ENCODE measurements around the gene CPNE6.
"Not testable (repeated sequence)": the region's sequence is repeated elsewhere in the genome, so short reads cannot be mapped to it uniquely, and the experiment has no call there.

Gene CPNE6

DNA sequence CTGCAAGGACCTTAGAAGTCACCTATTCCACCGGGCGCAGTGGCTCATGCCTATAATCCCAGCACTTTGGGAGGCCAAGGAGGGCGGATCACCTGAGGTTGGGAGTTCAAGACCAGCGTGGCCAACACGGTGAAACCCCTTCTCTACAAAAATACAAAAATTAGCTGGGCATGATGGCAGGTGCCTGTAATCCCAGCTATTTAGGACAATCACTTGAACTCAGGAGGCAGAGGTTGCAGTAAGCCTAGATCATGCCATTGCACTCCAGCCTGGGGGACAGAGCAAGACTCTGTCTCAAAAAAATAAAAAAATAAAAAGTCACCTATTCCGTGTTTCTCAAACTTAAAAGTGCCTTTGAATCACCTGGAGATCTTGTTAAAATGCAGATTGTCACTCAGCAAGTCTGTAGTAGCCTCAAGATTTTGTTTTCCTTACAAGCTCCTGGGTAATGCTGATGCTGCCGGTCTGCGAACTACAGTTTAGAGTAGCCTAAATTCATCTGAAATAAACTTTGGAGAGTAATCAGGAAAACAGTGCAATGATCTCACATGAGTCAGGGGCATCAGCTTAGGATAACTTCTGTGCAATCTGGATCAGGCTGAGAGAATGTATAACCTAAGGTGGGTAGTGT, 34.4 kb downstream of the CPNE6 start:
- not testable (repeated sequence) for DNase-seq (ENCODE audit: low spot score)

DNA sequence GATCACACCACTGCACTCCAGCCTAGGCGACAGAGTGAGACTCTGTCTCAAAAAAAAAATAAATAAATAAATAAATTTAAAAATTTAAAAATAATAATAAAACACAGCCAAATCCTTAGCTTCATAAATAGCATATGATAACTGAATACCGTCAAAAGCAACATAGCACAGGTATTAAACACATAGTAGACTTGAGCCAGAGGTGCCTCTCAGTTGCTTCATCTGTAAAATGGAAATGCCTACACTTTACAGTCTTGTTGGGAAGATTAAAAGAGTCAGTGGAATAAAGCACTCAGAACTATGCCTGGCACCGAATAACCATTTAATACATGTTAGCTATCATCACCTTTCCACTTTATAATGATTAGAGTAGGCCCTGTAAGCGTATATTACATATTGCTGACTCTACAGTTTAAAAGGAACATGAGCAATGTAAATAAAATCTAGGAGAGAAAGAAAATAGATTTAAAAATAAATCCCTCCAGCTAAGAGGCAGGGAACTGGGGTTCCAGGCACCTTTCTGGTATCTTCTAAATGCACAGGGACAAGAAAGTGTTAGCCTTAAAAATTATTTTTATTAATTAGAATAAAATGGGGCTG, 35.4 kb downstream of the CPNE6 start:
- DNase-seq (ENCODE audit: low spot score) = no peak

DNA sequence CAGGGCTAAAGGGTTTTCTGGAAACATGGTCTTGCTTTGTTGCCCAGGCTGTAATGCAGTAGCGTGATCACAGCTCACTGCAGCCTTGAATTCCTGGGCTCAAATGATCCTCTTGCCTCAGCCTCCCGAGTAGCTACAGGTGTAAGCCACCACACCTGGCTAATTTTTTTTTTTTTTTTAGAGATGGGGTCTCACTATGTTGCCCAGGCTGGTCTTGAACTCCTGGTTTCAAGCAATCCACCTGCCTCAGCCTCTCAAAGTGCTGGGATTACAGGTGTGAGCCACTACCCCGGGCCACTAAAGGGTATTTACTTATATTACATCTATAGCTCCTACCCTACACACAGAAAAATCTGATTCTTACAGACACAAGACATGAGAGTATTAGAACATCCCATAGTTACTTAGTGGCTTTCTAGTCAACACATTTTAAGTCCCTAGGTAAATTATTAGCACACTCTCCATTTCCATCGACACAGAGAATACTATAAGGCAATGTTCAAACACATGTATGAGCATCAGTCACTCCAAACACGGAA, 37.0 kb downstream of the CPNE6 start:
- no peak for DNase-seq (ENCODE audit: low spot score)

DNA sequence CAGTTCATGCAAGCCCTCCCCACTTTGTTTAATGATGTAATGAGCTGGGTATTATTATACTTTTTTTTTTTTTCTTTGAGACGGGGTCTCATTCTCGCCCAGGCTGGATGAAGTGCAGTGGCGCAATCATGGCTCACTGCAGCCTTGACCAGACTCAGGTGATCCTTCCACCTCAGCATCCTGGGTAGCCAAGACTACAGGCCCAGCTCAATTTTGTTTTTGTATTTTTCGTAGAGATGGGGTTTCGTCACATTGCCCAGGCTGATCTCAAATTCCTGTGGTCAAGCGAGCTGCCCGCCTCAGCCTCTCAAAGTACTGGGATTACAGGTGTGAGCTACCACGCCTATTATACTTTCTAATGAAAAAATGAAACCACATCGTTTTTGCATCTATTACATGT, 38.7 kb downstream of the CPNE6 start:
- no peak for DNase-seq (ENCODE audit: low spot score)

DNA sequence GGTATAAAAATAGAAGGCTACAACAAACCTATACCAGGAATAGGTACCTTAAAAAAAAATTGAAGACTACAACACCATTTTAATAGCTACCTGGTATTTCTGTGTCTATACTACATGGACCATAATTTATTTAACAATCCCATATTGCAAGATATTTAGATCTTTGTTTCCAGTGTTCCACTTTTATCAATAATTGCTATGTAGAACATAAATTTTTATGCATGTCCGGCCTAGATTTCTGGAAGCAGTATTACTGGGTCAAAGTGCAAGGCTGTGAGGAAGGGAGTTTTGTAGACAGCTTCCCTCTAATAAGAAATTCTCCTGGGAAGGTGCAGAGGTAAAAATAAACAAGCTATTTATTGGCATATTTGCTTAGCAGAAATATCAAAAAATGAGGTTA, 39.2 kb downstream of the CPNE6 start:
- no peak for DNase-seq (ENCODE audit: low spot score)

DNA sequence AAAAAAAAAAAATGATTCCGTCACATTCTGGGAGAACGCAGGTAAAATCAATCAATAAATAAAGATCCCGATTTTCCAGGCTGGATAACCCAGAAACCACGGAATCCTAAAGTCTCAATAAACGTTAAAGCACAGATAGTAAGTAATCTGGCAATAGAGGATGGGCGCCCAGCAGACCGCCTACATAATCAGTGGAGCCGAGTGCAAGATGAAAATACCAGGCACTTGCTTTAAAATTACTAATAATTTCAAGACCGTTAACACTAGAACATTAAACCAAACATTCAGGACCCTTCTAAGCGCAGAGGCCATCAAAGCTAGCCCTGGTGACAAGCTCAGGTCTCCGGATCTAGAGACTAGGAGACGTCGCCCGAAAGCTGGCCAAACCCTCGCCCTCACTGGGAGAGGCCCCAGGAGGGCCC, 42.0 kb downstream of the CPNE6 start:
- DNase-seq (ENCODE audit: low spot score) = no peak

DNA sequence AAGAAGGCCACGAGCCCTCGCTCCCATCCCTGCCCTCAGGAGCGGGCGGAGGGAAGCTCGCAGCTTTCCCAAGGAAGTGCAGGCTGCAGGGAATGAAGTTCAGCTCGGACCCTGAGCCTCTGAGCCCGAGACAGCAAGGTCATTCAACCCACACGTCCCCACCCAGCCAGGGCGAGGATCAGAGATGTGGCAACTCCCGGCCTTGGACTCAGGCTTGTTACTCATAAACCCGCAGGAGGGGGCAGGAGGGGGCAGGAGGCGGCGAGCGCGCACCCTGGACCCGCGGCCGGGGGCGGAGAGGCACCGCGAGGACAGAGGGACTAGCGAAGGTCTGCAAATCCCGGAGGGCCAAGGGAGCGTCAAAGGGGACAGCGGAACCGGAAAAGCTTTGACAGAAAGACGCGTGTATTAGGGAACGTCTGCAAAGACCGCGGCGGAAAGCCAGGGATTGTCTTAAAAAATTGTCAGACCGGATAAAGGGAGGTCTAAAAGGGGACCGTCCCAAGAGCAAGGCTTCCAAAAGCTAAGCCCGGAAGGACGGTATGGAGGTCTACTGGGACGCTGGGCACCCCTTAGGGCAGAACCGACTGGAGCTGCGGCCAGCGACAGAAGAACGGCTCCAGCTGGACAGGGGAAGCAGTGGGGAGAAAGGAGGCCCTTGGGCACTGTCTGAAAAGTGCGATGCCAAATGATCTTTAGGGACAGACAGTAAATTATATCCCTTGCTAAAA, 42.6 kb downstream of the CPNE6 start:
- peak; percentile 81 for DNase-seq (ENCODE audit: low spot score)

DNA sequence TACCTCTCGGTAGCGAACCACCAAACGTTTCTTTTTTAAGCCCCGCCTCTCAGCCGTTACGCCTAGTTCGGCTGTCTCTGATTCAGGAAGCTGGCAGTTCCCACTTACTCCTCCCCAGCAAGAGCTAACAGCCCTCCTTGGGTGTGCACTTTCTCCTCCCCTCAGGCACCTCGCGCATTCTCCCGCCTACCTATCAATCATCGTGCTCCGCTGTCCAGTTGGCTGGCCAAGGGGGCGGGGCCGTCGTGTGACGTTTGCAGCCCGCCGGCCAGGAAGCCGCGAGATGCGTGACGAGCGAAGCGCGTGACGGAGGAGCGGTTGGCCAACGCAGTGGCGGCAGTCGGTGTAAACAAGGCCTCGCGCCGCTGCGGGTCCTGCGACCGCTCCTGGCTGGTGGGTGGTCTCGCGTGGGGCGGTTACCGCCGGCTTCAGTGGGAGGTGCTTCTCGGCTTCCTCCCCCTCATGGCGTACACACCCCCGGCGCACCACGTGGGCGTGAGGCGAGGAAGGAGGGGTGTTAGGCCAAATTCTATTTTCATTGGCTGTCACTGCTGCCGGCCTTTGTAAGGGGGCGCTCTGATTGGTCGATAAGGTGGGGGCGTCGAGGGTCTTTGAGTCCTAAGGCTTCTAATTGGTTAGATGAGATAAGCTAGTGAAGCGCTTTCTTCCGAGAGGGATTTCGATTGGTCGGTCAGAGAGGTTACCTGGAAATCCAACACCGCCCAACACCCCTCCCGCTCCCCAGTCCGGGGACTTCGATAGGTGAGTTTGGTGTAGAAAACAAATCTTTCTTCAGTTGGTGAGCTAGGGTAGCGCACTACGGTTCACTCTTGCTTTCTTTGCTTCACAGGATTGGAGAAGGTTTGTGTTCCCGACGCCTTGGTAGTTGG, 43.4 kb downstream of the CPNE6 start, which contains the start of the genes DCAF11 and NRL:
DCAF11 (plus strand) TSS at position 246 of the 890 bp plus-strand sequence. CDS start 818 bp downstream, outside the sequence.
NRL (minus strand) TSS at position 418 of the 890 bp plus-strand sequence. CDS start 32,101 bp downstream, outside the sequence.
- DNase-seq (ENCODE audit: low spot score) = peak; percentile 99

DNA sequence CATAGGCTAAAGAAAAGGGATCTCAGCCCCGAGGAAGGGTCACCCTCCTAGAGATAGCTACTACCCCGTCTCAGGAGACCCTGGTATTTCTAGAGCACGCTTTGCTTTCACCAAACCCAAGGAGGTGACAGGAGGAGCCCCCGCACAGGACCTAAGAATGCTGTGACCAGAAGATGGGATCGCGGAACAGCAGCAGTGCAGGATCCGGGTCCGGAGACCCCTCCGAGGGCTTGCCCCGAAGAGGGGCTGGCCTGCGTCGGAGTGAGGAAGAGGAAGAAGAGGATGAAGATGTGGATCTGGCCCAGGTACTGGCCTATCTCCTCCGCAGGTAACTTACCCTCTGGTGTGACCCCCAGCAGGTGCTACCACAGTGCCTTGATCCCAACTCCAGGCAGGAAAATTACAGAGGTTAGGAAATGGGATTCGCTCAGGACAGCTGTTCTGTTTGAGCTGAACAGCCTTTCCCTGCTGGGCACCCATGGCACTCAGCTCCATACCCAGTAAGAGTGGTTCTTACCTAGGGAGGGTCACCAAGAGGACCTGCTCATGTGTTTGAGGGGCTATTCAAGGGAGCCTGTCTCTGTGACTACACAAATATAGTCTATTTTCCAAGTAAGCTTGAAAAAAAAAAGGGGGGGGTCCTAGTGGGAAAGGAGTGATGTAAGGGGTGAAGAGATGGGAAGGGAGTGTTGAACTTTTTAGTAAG, 44.2 kb downstream of the CPNE6 start:
- DNase-seq (ENCODE audit: low spot score) = no peak

DNA sequence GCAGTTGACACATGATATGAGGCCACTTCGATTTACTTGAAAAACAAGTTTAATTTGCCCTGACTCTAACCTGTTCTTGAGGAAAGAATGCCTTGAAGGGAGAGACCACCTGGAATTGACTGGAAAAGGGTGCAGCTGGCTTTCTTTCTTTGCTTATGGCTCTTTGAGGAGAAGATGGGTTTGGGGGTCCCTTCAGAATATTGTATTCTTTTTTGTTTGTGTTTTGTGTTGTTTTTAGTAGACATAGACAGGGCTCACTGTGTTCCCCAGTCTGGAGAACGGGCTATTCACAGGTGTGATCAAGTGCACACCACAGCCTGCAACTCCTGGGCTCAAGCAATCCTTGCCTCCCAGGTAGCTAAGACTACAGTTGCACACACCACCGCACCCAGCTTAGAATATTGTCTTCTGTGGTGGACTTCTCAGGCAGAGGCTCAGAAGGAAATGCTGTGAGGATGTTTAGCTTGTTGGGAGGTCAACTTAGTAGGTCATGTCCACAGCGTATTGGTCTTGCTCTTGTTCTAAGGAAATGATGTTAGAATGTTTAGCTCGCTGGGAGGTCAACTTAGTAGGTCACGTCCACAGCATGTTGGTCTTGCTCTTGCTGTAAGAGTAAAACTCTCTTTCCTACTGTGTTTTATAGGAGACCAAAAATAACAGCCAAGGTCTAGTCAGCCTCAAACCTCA, 44.9 kb downstream of the CPNE6 start:
- no peak for DNase-seq (ENCODE audit: low spot score)

DNA sequence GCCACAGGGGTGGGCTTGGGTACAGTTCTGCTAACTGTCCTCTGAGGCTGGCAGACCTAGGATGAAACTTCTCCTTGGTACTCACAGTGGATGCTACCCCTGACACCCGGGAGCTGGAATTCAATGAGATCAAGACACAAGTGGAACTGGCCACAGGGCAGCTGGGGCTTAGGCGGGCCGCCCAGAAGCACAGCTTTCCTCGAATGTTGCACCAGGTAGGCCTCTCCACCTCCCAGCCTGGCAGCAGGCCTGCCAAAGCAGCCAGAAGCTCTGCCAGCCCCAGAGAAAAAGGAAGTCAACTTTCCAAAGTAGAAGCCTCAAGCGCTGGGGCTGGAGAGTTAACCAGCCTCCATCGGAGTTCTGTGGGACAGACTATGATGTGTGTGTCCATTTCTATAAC, 45.8 kb downstream of the CPNE6 start:
- no peak for DNase-seq (ENCODE audit: low spot score)

DNA sequence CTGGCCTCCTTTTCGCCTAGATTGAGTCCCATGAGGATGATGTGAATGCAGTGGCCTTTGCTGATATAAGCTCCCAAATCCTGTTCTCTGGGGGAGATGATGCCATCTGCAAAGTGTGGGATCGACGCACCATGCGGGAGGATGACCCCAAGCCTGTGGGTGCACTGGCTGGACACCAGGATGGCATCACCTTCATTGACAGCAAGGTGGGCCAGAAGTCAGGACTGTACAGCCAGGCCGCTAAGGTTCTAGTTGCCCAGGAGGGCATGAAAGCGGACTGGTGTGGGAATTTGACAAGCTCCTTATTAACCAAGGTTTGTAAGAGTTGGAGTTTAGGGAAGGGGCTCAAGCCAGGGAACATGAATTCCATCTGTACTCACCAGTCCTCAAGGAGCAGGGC, 48.3 kb downstream of the CPNE6 start:
- no peak for DNase-seq (ENCODE audit: low spot score)

DNA sequence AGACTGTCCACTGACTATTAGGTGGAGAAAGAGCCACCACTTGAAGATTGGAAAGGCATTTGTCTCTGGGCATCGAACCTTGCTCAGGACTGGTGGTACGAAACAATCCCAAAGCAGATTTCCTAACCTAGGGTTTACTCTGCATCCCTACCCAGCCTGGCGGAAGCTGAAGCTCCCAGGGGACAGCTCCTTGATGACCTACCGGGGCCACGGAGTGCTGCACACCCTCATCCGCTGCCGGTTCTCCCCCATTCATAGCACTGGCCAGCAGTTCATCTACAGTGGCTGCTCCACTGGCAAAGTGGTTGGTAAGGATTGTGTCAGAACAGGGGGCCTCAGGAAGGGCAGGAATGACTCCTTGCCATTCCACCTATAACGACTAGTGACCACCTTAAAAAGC, 49.8 kb downstream of the CPNE6 start:
- DNase-seq (ENCODE audit: low spot score) = no peak

DNA sequence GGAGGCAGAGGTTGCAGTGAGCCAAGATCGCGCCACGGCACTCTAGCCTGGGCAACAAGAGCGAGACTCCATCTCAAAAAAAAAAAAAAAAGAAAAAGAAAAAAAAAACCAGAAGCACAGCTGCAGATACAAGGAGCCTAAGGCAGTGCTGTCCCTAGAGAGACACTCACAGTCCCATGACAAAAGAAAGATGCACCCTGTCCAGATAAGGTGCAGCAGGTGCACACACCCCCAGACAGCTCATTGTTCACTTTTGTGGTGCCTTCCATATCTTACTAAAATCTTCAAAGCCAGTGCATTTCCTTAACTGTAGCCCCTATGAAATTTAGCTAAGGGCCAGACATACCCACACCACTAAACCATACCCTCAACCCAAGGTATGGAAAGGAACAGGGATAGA, 51.1 kb downstream of the CPNE6 start:
- no peak for DNase-seq (ENCODE audit: low spot score)

DNA sequence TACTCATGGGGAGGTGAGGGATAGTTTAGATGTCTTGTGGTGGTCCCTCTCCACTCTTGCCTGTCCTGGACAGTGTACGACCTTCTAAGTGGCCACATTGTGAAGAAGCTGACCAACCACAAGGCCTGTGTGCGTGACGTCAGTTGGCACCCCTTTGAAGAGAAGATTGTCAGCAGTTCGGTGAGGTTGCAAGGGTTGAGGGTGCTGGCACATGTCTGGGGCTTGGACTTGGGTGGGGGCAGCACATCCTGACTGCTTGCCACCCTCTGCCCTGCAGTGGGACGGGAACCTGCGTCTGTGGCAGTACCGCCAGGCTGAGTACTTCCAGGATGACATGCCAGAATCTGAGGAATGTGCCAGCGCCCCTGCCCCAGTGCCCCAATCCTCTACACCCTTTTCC, 51.5 kb downstream of the CPNE6 start:
- no peak for DNase-seq (ENCODE audit: low spot score)

DNA sequence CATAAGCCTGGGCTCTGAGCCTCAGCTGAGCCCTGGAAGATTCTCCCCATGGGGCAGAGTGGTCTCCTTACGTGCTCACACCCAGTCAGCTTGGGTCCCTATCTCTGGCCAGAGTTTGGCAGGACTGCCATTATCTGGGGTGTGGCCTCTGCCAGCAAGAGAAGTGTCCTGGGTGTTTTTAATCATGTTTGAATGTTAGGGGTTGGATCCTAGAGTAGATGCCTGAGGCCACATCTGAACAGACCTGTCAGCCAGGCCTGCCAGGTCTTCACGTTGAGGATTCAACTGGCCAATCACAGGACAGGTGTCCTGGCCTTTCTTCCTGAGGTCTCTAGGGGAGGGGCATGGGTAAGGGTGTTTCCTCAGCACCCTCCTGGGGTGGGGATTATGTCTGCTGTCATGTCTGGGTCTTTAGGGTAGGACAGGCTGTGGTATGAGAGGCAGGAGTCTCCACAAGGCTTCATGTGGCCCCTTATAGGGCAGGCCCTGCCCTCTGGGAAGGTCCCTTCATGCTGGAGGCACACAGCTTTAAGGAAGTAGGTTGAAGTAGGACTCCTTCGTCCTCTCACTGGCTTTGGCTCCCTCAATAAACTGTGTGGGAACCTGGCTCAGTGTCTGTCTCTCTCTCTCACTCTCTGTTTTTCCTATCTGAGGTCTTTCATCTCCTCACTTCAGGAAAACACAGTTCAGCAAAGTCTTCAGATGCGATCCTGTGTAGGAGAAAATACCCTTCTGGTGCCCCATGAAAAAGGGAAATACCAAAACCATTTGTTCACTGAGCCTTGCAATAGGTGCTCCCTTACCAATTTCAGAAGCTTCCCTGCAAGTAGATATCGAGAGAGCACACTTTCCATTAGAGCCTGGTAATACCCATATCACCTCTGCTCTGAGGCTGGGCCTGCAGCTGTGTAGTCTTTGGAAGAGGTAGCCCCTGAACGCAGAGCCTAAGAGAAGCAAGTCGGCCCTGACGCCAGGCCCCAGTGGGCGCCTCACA, 52.4 kb downstream of the CPNE6 start:
- DNase-seq (ENCODE audit: low spot score) = no peak

DNA sequence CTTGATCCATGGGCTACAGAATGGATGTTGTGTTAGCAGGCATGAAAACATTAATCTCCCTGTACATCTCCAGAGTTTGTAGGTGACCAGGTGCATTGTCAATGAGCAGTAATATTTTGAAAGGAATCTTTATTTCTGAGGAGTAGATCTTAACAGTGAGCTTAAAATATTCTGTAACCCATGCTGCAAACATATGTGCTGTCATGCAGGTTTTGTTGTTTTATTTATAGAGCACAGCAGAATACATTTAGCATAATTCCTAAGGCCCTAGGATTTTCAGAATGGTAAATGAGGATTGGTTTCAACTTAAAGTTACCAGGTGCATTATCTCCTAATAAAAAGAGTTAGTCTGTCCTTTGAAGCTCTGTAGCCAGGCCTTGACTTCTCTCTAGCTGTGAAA, 55.6 kb downstream of the CPNE6 start:
- no peak for DNase-seq (ENCODE audit: low spot score)

DNA sequence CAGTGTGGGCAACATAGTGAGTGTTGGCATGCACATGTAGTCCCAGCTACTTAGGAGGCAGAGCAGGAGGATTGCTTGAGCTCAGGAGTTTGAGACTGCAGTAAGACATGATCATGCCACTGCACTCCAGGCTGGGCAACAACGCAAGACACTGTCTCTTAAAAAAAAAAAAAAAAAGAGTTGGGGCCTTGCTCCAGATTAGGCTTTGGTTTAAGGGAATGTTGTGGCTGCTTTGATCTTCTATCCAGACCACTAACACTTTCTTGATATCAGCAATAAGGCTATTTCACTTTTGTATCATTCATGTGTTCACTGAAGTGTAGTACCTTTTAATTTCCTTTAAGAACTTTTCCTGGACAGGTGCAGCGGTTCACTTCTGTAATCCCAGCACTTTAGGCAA, 56.3 kb downstream of the CPNE6 start:
- DNase-seq (ENCODE audit: low spot score) = no peak

All from hepatic stellate cell (primary cell).